ENCODE data around the gene KLF11.

GRCh38 chr2:10008809-10009176 is 34.6 kb upstream of the KLF11 start:
- TF ChIP-seq, protein P1, sequence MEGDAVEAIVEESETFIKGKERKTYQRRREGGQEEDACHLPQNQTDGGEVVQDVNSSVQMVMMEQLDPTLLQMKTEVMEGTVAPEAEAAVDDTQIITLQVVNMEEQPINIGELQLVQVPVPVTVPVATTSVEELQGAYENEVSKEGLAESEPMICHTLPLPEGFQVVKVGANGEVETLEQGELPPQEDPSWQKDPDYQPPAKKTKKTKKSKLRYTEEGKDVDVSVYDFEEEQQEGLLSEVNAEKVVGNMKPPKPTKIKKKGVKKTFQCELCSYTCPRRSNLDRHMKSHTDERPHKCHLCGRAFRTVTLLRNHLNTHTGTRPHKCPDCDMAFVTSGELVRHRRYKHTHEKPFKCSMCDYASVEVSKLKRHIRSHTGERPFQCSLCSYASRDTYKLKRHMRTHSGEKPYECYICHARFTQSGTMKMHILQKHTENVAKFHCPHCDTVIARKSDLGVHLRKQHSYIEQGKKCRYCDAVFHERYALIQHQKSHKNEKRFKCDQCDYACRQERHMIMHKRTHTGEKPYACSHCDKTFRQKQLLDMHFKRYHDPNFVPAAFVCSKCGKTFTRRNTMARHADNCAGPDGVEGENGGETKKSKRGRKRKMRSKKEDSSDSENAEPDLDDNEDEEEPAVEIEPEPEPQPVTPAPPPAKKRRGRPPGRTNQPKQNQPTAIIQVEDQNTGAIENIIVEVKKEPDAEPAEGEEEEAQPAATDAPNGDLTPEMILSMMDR (IDR thresholded peaks at IDR 0.05), result no peak
- TF ChIP-seq POLR2A (IDR thresholded peaks at IDR 0.05), result no peak

All from gastroesophageal sphincter (tissue), 3 donors.